ENCODE measurements around the gene SIX4. TPM values are rescaled to one million over a fixed set of nuclear protein-coding genes. Genes with fewer than 3 reads are reported as not detected.

SIX4 gene
- total RNA-seq, 1 donor from 2014 or later = 1.5 TPM

DNA sequence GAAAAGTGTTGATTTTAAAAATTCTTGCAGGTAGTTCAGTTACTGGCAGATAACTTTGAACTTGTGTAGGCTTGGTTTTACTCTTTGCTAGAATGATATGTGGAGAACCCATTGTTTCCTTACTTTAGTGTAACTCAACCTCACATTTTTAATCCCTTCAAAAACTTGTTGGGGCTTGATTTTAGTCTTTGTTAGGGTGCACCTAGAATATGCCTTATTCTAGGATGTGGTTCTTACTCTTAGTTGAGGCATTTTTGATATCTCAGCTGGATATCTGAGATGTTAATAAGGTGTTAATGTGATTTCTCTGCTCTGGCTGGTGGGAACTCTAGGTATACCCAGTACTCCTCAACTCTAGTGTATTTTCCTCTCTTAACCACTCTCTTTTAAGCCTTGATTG is 20.4 kb upstream of the SIX4 start:
- no peak for DNase-seq
- Histone ChIP-seq H3K4me1 (no peaks in the 10 kb centered on the region), H3K36me3 (no peaks in the 10 kb centered on the region), H3K9me3 (replicated peaks) (peaks cover 15% of the 10 kb centered on the region), H3K27me3 (ENCODE audit: low read depth) (no peaks in the 10 kb centered on the region), H3K27ac (replicated peaks) (no peak overlapping the region), H3K4me3 (no peak overlapping the region)
- intact Hi-C loops (cut with micrococcal nuclease) = no loop called here
- TF ChIP-seq, protein P1, sequence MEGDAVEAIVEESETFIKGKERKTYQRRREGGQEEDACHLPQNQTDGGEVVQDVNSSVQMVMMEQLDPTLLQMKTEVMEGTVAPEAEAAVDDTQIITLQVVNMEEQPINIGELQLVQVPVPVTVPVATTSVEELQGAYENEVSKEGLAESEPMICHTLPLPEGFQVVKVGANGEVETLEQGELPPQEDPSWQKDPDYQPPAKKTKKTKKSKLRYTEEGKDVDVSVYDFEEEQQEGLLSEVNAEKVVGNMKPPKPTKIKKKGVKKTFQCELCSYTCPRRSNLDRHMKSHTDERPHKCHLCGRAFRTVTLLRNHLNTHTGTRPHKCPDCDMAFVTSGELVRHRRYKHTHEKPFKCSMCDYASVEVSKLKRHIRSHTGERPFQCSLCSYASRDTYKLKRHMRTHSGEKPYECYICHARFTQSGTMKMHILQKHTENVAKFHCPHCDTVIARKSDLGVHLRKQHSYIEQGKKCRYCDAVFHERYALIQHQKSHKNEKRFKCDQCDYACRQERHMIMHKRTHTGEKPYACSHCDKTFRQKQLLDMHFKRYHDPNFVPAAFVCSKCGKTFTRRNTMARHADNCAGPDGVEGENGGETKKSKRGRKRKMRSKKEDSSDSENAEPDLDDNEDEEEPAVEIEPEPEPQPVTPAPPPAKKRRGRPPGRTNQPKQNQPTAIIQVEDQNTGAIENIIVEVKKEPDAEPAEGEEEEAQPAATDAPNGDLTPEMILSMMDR (IDR thresholded peaks at IDR 0.05; ENCODE audit: borderline replicate concordance) = no peak

DNA sequence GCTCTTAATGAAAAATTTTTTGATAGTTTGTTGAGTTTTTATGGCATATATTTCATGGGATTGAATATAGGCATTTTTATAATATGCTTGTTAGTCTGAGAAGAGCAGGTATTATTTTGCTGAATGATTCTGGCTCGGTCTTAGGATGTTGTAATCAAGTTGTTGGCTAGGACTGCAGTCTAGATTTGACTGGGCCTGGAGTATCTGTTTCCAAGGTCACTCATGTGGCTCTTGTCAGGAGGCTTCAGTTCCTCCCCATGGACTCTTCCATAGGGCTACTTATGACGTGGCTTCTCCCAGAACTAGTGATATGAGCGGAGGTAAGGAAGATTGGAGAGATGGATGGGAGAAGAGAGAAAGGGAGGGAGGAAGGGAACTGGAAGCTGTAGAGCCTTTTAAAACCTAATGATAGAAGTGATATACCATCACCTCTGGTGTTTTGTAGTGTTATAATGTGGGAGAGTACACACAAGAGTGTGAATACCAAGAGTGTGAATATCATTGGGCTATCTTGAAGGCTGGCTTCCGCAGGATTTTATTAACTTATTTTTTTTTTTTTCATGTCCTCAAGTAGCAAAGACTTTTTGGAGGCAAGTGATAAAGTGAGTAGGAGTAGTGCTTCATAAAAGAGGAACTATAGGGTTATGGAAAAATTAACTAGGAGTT is 14.8 kb upstream of the SIX4 start:
- intact Hi-C loops (cut with micrococcal nuclease) = no loop called here
- no peak for DNase-seq
- Histone ChIP-seq H3K4me1 (peaks cover 40% of the 10 kb centered on the region), H3K27ac (replicated peaks) (no peak overlapping the region), H3K36me3 (no peaks in the 10 kb centered on the region), H3K9me3 (replicated peaks) (peaks cover 12% of the 10 kb centered on the region), H3K4me3 (no peak overlapping the region), H3K27me3 (ENCODE audit: low read depth) (no peaks in the 10 kb centered on the region)
- TF ChIP-seq, protein P1 (IDR thresholded peaks at IDR 0.05; ENCODE audit: borderline replicate concordance) = no peak

DNA sequence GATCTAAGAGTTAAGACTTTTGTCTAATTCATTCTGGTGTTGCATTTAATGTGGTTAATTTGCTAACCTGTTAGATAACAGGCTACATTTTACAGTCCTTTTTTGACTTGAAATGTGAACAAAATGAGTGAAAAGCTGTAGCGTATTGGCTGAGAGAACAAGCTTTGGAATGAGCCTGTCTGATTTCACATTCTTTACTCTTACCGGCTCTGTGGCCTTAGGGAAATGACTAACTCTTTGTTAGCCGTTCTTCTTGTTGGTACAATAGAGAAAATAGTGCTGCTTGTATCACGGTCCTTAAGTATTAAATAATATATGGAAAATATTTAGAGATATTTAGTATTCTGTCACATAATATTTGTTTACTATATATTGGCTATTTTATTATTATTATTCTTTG is 12.3 kb upstream of the SIX4 start:
- Histone ChIP-seq H3K27ac (replicated peaks) (no peak overlapping the region), H3K9me3 (replicated peaks) (no peaks in the 10 kb centered on the region), H3K27me3 (ENCODE audit: low read depth) (no peaks in the 10 kb centered on the region), H3K4me3 (peak overlapping the region; percentile 94), H3K4me1 (peaks cover 40% of the 10 kb centered on the region), H3K36me3 (no peaks in the 10 kb centered on the region)
- TF ChIP-seq, protein P1 (IDR thresholded peaks at IDR 0.05; ENCODE audit: borderline replicate concordance) = no peak
- no peak for DNase-seq
- intact Hi-C loops (cut with micrococcal nuclease) = no loop called here

DNA sequence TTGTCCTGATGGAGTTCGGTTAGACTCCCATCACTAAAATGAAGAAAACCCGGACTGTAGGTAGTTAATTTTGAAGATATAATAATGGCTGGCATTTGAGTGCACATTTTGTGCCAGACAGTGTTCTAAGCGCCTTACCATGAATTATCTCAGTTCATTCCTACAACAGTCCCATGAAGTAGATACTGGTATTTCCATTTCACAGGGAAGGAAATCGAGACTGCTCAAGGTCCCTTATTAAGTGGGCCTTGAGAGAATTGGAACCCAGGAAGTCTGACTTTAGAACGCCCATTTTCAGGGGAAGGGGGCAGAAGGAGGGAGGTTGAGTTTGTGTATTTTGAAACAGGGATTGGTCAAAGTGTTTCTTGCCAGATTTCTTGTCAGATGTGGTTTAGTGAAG is 11.3 kb upstream of the SIX4 start:
- Histone ChIP-seq H3K9me3 (replicated peaks) (no peaks in the 10 kb centered on the region), H3K4me1 (peaks cover 40% of the 10 kb centered on the region), H3K36me3 (no peaks in the 10 kb centered on the region), H3K27me3 (ENCODE audit: low read depth) (no peaks in the 10 kb centered on the region), H3K4me3 (peak overlapping the region; percentile 94), H3K27ac (replicated peaks) (no peak overlapping the region)
- intact Hi-C loops (cut with micrococcal nuclease) = no loop called here
- DNase-seq = no peak
- TF ChIP-seq, protein P1 (IDR thresholded peaks at IDR 0.05; ENCODE audit: borderline replicate concordance) = no peak

DNA sequence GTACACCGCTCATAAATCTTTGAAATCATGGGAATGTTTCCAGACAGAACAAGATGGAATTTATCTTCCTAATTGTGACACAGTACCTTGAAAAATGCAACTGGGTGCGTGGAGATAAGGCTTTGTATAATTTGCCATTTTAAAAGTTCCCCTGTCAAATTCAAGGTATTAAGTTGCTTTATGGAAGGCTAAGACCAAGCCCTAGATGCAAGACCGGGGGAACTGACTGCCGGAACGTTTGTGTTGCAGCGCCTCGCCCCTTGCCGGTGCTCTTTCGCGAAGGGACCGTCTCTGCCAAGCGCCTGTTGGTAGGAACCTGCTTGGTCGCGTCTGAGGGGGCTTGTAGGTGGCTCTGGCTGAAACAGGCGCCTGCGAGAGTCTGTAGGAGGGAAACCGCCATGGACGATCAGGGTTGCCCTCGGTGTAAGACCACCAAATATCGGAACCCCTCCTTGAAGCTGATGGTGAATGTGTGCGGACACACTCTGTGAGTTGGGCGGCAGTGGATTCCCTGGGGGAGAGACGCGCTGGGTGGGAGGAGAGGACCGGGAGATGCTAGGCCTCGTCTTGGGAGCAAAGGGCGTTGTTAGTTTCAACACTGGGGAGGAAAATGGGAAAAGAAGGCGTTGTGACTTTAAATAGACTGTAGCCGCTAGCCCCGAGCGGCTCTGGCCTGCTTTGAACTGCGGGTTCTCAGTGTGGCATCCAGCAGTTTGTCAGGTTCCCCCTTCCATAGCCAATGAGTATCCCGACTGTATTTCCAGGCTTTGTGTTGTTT is 10.5 kb upstream of the SIX4 start, which contains the start of gene MNAT1:
MNAT1 (plus strand) TSS at position 297 of the 778 bp plus-strand sequence; CDS start at position 399, 102 bp downstream.
- Histone ChIP-seq H3K9me3 (replicated peaks) (no peaks in the 10 kb centered on the region), H3K4me1 (peaks cover 40% of the 10 kb centered on the region), H3K27ac (replicated peaks) (peak within 1 kb of the TSS; percentile 84), H3K27me3 (ENCODE audit: low read depth) (no peaks in the 10 kb centered on the region), H3K36me3 (no peaks in the 10 kb centered on the region), H3K4me3 (peak within 1 kb of the TSS; percentile 94)
- intact Hi-C loops (cut with micrococcal nuclease) = no loop called here
- TF ChIP-seq, protein P1 (IDR thresholded peaks at IDR 0.05; ENCODE audit: borderline replicate concordance) = no peak
- peak; percentile 62 for DNase-seq
